K562 (cell line): ENCODE measurements around the gene SERPINE2.

Experiments
- HDAC3 ChIP-seq: fragments of 450-650 bp; IDR thresholded peaks from 2 replicates; pipeline ENCODE4 v1.6.1; 2018; ENCODE audit warnings: borderline replicate concordance, mild to moderate bottlenecking, moderate library complexity; ENCODE audit not compliant: partially characterized antibody
- KLF10 ChIP-seq: fragments of 250-450 bp; sonication (Bioruptor Pico); IDR thresholded peaks from 2 replicates; pipeline ENCODE4 v1.6.1; 2021; ENCODE audit warnings: matching md5 sums
- LEF1 ChIP-seq: fragments of 450-650 bp; IDR thresholded peaks from 2 replicates; pipeline ENCODE4 v1.6.1; 2016; ENCODE audit warnings: mild to moderate bottlenecking
- PTBP1 ChIP-seq: fragments of 200-400 bp; formaldehyde crosslinking; IDR thresholded peaks from 2 replicates; pipeline ENCODE4 v1.6.1; 2017; ENCODE audit warnings: low read depth, low read length
- TAL1 ChIP-seq: fragments of 450-650 bp; IDR thresholded peaks from 2 replicates; pipeline ENCODE4 v1.6.1; 2016; ENCODE audit warnings: mild to moderate bottlenecking
- TEAD4 ChIP-seq, 2 experiments: sonication (generic) in 1 of 2; formaldehyde crosslinking in 1 of 2; IDR thresholded peaks; 2 replicates each; pipeline versions ENCODE4 v1.6.1 to v1.8.0; 2012 to 2022; ENCODE audit warnings: borderline replicate concordance in 1 of 2, inconsistent platforms in 1 of 2, low read length in 1 of 2, mild to moderate bottlenecking in 1 of 2, missing genetic modification reagents in 1 of 2
- TOE1 ChIP-seq, 2 experiments: fragments of 450-650 bp in 1 of 2; sonication (generic) in 1 of 2; formaldehyde crosslinking in 1 of 2; IDR thresholded peaks; 2 replicates each; pipeline versions ENCODE4 v1.7.1 to v1.8.0; 2016 to 2022; ENCODE audit warnings: borderline replicate concordance in 2 of 2, mild to moderate bottlenecking in 2 of 2, antibody characterized with exemption in 1 of 2, inconsistent platforms in 1 of 2, low read depth in 1 of 2, missing genetic modification reagents in 1 of 2, moderate library complexity in 1 of 2
- ZNF316 ChIP-seq: fragments of 450-650 bp; IDR thresholded peaks from 2 replicates; pipeline ENCODE4 v1.6.1; 2016
- TF ChIP-seq, protein P1 (sequence below): sonication (generic); formaldehyde crosslinking; IDR thresholded peaks from 2 replicates; pipeline ENCODE4 v1.8.1; 2023; ENCODE audit warnings: mild to moderate bottlenecking, missing genetic modification reagents
- TF ChIP-seq, protein P2 (sequence below), 3 experiments: IDR thresholded peaks in 2 of 3; conservative IDR thresholded peaks in 1 of 3; 2 replicates each; pipeline ENCODE4 v1.5.1; 2011 to 2012; ENCODE audit warnings: low read length in 3 of 3, mild to moderate bottlenecking in 3 of 3, control low read depth in 2 of 3, improper control_type of control experiment in 1 of 3, inconsistent platforms in 1 of 3, low read depth in 1 of 3, mixed read lengths in 1 of 3, moderate library complexity in 1 of 3; ENCODE audit not compliant: insufficient read depth in 2 of 3
- TF ChIP-seq, protein P3 (sequence below): sonication (generic); formaldehyde crosslinking; IDR thresholded peaks from 2 replicates; pipeline ENCODE4 v1.8.1; 2023; ENCODE audit warnings: mild to moderate bottlenecking, missing genetic modification reagents
- TF ChIP-seq, protein P4 (sequence below), 2 experiments: IDR thresholded peaks; 2 replicates each; pipeline ENCODE4 v1.6.1; 2012; ENCODE audit warnings: improper control_type of control experiment in 2 of 2, low read depth in 2 of 2, low read length in 2 of 2, borderline replicate concordance in 1 of 2
- TF ChIP-seq, protein P5 (sequence below): fragments of 450-650 bp; conservative IDR thresholded peaks from 2 replicates; pipeline ENCODE4 v1.6.1; 2016; ENCODE audit warnings: missing genetic modification characterization, low read depth, mild to moderate bottlenecking, missing compliant biosample characterization, moderate library complexity

DNA sequence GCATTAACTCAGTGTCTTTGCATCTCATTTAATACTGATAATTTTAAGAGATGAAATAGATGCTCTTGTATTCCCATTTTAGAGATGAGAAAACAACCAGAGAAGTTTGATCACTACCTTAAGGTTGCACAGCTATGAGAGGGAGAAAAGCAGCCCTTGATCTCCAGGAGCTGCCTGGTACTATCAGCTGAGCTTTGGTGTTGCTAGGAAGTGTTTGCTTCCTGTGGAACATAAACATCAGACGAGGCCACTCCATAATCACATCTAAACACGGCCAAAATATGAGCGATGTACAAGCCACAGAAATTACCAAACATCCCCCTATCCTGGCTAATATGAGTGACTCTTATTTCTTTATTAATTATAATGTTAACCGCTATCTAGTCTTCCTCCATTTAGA, 93.3 kb downstream of the SERPINE2 start:
- TF ChIP-seq, protein P1, sequence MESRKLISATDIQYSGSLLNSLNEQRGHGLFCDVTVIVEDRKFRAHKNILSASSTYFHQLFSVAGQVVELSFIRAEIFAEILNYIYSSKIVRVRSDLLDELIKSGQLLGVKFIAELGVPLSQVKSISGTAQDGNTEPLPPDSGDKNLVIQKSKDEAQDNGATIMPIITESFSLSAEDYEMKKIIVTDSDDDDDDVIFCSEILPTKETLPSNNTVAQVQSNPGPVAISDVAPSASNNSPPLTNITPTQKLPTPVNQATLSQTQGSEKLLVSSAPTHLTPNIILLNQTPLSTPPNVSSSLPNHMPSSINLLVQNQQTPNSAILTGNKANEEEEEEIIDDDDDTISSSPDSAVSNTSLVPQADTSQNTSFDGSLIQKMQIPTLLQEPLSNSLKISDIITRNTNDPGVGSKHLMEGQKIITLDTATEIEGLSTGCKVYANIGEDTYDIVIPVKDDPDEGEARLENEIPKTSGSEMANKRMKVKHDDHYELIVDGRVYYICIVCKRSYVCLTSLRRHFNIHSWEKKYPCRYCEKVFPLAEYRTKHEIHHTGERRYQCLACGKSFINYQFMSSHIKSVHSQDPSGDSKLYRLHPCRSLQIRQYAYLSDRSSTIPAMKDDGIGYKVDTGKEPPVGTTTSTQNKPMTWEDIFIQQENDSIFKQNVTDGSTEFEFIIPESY (CRISPR knock-in tag), result no peak
- TF ChIP-seq, protein P2, sequence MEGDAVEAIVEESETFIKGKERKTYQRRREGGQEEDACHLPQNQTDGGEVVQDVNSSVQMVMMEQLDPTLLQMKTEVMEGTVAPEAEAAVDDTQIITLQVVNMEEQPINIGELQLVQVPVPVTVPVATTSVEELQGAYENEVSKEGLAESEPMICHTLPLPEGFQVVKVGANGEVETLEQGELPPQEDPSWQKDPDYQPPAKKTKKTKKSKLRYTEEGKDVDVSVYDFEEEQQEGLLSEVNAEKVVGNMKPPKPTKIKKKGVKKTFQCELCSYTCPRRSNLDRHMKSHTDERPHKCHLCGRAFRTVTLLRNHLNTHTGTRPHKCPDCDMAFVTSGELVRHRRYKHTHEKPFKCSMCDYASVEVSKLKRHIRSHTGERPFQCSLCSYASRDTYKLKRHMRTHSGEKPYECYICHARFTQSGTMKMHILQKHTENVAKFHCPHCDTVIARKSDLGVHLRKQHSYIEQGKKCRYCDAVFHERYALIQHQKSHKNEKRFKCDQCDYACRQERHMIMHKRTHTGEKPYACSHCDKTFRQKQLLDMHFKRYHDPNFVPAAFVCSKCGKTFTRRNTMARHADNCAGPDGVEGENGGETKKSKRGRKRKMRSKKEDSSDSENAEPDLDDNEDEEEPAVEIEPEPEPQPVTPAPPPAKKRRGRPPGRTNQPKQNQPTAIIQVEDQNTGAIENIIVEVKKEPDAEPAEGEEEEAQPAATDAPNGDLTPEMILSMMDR (IDR thresholded peaks at IDR 0.05 in 2 of 3, conservative IDR thresholded peaks at IDR 0.05 in 1 of 3; ENCODE audit: insufficient read depth in 2 of 3, low read depth in 1 of 3, low read length in 3 of 3), result no peak
- TF ChIP-seq PTBP1 (no peak), TEAD4 (IDR thresholded peaks at IDR 0.05; ENCODE audit: low read length) (no peak), TEAD4 (CRISPR knock-in tag; IDR thresholded peaks at IDR 0.05; ENCODE audit: borderline replicate concordance) (no peak), HDAC3 (no peak), LEF1 (no peak), TOE1 (IDR thresholded peaks at IDR 0.05; ENCODE audit: borderline replicate concordance) (no peak), TOE1 (CRISPR knock-in tag; IDR thresholded peaks at IDR 0.05; ENCODE audit: borderline replicate concordance, low read depth) (no peak), ZNF316 (no peak), TAL1 (no peak), KLF10 (CRISPR knock-in tag) (no peak)
- TF ChIP-seq, protein P3, sequence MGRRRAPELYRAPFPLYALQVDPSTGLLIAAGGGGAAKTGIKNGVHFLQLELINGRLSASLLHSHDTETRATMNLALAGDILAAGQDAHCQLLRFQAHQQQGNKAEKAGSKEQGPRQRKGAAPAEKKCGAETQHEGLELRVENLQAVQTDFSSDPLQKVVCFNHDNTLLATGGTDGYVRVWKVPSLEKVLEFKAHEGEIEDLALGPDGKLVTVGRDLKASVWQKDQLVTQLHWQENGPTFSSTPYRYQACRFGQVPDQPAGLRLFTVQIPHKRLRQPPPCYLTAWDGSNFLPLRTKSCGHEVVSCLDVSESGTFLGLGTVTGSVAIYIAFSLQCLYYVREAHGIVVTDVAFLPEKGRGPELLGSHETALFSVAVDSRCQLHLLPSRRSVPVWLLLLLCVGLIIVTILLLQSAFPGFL (CRISPR knock-in tag), result no peak
- TF ChIP-seq, protein P4, sequence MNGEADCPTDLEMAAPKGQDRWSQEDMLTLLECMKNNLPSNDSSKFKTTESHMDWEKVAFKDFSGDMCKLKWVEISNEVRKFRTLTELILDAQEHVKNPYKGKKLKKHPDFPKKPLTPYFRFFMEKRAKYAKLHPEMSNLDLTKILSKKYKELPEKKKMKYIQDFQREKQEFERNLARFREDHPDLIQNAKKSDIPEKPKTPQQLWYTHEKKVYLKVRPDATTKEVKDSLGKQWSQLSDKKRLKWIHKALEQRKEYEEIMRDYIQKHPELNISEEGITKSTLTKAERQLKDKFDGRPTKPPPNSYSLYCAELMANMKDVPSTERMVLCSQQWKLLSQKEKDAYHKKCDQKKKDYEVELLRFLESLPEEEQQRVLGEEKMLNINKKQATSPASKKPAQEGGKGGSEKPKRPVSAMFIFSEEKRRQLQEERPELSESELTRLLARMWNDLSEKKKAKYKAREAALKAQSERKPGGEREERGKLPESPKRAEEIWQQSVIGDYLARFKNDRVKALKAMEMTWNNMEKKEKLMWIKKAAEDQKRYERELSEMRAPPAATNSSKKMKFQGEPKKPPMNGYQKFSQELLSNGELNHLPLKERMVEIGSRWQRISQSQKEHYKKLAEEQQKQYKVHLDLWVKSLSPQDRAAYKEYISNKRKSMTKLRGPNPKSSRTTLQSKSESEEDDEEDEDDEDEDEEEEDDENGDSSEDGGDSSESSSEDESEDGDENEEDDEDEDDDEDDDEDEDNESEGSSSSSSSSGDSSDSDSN (IDR thresholded peaks at IDR 0.05; ENCODE audit: borderline replicate concordance in 1 of 2, low read depth in 2 of 2, low read length in 2 of 2), result no peak
- TF ChIP-seq, protein P5, sequence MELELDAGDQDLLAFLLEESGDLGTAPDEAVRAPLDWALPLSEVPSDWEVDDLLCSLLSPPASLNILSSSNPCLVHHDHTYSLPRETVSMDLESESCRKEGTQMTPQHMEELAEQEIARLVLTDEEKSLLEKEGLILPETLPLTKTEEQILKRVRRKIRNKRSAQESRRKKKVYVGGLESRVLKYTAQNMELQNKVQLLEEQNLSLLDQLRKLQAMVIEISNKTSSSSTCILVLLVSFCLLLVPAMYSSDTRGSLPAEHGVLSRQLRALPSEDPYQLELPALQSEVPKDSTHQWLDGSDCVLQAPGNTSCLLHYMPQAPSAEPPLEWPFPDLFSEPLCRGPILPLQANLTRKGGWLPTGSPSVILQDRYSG (tag), result no peak
